ENCODE data around the gene ATG9B.
"Not testable (repeated sequence)": the region's sequence is repeated elsewhere in the genome, so short reads cannot be mapped to it uniquely, and the experiment has no call there.

The ATG9B gene

DNA sequence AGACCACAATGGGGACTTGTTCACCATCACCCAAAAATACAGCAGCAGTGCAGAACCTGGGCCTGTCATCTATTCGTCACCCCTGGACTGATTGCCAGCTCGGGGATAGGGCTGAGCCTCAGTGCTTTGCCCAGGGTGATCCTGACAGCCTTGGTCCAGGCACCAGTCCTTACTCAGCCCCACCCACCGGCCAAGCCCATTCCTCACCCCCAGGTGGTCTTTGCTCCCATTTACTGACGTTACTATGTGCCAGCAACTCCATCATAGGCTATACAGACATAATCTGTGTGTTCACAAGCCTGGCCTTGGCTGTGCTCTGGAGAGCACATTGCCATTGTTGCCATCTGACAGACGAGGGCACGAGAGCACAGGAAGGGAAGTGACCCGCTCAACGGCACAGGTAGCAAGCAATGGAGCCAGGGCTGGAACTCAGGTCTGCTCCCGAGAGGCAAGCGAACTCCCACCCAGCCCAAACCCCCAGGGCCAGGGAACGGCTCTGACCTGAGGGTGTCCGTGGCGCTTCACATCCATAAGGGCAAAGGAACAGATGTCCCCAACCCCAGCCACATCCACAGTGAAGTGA lies 6.8 kb downstream of the ATG9B start:
- DNase-seq (ENCODE audit: low read depth), result no peak

DNA sequence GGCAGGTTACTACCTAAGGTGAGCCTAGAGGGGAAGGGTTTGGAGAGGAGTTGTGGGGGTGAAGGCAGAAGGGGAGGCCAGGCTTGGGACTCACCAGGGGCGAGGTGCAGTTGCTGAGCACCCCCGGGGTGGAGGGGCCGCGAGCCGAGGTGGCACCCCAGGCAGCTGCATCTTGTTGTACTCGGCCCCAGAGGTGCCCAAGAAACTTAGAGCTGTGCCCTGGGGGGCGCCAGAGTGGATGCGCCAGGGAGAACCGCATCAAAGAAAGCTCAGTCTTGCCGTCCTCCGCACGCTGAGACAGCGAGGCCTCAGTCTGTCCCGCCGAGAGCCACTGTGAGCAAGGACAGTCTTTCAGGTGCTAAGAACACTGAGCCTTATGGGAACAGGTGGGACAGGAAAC lies 7.4 kb downstream of the ATG9B start:
- no peak for DNase-seq (ENCODE audit: low read depth)

DNA sequence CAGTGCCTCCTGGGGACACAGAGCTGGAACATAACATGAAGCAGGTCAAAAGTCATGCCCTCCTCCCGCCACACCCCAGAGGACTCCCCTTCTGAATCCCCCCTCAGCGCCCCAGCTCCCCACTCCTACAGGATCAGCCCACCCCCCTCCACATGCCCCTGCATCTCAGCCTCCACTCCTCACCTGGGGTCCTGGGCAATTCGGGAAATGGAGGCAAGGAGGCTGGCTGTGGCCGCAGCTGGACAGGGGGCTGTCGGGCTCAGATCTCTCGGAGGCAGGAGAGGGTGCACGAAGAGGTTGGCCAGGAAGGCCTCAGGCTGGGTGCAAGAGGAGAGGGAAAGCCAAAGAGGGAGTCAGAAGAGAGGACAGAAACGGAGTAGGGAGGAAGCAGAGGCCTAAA lies 7.8 kb downstream of the ATG9B start:
- no peak for DNase-seq (ENCODE audit: low read depth)

DNA sequence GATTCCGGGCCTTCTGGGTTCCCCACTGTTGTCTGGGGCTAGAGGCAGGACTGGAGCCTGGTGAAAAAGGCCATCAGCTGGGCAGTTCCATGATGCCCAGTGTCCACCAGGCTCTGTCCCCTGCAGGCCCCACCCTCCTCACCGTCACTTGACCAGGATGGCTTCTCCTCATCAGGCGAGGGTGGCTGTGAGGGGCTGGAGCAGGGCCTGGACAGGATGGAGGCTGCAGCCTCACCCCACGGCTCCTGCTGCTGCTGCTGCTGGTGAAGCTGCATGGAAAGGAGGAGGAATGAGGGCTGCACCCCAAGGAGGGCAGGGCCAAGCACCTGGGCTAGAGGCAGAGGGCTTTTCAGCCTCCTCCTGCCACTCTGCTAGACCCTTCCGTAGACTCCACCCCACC lies 8.3 kb downstream of the ATG9B start:
- DNase-seq (ENCODE audit: low read depth), result no peak

DNA sequence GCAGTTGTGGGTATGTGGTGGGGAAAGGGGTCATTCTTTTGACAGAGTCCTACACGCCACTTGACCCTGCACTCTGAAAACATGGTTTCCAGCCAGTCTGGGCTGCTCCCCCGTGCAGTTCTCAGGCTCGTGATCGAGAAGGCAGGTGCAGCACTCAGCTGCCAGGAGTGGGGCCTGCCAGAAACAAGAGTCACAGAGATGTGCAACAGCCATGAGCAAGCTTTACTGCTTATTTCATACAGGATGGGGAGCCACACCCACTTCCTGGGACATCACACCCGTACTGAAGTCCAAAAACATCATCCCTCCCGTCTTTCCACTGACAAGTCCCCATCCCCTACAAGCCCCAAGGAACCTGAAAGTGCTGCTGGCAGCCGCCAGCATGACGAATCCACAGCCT lies 9.3 kb downstream of the ATG9B start:
- DNase-seq (ENCODE audit: low read depth), result no peak

GRCh38 chr7:151013733-151014497 lies 10.4 kb downstream of the ATG9B start:
- DNase-seq (ENCODE audit: low read depth), result peak; percentile 80

DNA sequence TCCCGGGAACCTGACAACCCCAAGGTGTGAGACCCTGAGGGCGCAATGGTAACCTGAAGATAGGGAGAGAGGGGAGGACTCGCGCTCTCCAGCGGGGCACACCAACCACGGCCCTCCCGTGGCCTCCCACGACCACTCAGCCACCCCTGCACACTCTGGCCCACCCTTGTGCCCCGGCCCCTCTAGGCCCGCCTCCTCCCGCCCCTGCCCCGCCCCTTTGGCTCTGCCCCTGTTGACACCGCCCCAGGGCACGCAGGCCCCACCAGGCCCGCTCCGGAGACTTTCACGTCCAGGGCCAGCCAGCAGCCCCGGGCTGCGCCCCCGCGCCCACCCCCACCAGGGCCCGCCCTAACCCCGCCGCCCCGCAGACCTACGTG lies 10.9 kb downstream of the ATG9B start:
- no peak for DNase-seq (ENCODE audit: low read depth)

DNA sequence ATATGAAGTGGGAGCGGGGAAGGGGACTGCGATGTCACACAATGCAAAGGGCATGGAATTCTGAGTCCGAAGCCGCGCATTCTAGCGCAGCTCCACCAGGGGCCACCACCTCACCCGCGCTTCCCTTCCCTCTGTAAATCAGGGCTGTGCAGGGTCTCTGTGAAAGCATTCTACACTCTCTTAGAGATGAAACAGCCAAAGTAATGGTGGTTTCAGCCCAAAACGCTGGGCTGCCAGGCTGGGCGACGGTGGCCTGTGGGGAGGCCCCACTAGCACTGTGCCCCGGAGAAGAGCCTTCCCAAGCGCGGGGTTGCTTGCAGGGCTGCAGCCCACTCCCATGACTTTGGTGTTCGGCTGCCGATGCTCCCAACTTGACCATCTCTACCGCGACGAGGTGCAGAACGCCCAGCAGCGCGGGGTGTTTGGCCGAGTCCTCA lies 11.4 kb downstream of the ATG9B start:
- peak; percentile 19 for DNase-seq (ENCODE audit: low read depth)

DNA sequence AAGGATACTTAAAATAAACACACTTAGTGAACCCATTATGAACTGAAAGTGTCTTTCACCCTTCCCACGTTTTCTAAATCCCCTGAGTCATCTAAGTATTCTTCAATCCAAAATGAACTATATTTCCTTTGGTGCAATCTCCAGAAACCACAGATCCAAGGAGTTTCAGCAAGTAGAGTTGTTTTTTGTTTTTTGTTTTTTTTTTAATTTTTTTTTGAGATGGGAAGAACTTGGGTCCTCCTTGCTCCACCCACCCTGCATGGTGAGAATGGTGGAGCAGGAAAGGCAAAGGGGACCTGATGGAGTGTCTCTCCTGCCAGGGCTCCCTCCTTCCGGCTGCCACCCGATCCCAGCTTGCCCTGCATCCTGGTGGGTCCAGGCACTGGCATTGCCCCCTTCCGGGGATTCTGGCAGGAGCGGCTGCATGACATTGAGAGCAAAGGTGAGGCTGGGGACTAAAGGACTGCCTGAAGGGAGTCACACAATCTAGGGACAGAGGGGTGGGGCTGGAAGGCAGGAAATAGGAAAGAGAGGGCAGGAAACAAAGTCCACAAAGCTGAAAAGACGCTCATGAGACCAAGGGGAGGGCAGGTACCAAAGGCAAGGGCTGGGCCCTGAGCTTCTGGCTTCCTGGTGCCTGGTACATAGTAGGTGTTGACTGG lies 12.1 kb downstream of the ATG9B start:
- no peak for DNase-seq (ENCODE audit: low read depth)

DNA sequence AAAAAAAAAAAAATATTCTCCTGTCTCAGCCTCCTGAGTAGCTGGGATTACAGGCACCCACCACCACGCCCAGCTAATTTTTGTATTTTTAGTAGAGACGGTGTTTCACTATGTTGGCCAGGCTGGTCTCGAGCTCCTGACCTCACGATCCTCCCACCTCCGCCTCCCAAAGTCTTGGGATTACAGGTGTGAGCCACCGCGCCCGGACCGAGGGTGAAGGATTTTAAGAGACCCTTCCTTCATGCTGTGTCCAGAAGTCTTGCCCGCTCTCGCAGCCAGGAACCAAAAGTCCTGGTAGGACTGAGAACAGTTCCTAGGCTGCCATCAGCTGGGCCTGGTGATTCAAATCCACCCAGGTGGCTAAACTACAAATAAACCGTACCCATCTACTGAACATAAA lies 12.7 kb downstream of the ATG9B start:
- DNase-seq (ENCODE audit: low read depth), result not testable (repeated sequence)

DNA sequence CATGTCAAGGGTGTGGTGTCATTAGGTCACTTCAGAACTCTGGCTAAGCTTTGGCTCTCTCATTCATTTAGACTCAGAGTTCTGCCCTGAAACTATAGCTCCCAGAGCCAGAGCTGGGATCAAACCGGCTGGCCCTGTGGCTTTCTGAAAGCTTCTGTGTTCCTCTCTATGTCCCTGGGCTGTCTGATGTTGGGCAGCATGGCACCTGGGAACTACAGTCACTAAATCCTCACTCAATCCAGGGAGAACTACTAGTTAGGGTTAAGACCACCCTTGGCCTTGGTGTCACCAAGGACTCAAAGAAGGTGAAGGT lies 13.2 kb downstream of the ATG9B start:
- no peak for DNase-seq (ENCODE audit: low read depth)

DNA sequence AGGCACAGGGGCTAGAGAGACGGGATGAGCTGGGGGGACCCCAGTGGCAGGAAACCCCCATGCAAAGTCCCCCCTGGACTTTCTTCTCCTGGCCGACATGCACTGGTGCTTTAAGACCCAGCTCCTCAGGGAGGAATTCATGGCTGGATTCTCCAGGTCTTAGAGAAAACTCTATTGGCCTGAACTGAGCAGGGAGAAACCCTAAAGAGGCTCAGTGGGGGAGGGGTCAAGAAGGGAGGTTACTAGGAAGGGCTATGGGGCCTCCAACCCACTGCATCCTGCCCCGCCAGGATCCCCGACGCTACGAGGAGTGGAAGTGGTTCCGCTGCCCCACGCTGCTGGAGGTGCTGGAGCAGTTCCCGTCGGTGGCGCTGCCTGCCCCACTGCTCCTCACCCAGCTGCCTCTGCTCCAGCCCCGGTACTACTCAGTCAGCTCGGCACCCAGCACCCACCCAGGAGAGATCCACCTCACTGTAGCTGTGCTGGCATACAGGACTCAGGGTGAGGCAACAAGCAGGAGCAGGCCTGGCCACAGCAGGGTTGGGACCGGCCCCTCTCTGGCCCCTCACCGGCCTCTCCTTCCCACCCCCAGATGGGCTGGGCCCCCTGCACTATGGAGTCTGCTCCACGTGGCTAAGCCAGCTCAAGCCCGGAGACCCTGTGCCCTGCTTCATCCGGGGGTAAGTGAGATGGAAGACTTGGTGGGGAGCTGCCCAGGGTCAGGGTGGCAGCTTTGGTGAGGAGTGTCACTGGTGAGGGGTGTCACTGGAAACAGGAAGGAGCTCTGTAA lies 13.8 kb downstream of the ATG9B start:
- DNase-seq (ENCODE audit: low read depth), result no peak

GRCh38 chr7:151010037-151010306 lies 14.3 kb downstream of the ATG9B start:
- DNase-seq (ENCODE audit: low read depth), result no peak

GRCh38 chr7:151009327-151010036 lies 14.8 kb downstream of the ATG9B start:
- no peak for DNase-seq (ENCODE audit: low read depth)

GRCh38 chr7:151008511-151009323 lies 15.6 kb downstream of the ATG9B start:
- DNase-seq (ENCODE audit: low read depth), result no peak

DNA sequence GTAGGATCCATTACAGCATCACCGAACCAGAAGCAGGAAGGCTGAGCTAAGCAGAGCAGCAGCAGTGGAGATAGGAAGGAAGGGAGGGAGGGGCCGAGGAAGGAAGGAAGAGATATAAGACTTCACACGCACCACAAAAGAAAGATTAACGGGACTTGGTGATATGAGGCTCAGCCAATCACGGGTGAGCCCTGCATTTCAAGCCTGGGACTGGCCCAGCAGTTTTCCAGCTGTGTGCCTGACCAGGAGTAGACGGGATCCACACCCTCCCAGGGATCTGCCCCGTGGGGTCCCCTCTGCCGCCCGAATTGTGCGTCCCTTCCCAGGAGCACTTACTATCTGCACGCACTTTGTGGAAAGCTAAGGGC lies 16.2 kb downstream of the ATG9B start:
- no peak for DNase-seq (ENCODE audit: low read depth)

- no peak for DNase-seq (ENCODE audit: low read depth)
Observed at GRCh38 chr7:151007469-151007898, 16.8 kb downstream of the ATG9B start.

DNA sequence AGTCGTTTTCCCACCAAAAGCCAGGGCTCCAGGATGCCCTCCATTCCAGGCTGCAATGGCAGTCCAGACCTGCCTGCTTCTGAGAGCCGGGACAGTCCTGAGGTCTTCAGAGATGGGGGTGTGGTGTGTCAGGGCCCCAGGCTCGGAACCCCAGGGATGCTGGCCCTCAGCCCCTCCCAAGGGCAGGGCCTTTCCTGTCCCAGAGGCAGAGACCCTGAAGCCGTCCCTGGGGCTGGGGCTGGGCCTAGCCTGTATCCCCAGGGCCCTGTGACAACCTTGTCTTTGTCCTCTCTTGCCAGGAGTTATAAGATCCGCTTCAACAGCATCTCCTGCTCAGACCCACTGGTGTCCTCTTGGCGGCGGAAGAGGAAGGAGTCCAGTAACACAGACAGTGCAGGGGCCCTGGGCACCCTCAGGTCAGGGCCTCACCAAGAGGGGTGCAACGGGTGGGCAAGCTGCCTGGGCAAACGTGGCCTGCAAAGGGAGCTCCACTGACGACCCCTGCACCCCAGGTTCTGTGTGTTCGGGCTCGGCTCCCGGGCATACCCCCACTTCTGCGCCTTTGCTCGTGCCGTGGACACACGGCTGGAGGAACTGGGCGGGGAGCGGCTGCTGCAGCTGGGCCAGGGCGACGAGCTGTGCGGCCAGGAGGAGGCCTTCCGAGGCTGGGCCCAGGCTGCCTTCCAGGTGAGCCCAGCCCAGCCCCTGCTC lies 17.5 kb downstream of the ATG9B start:
- DNase-seq (ENCODE audit: low read depth), result no peak

- DNase-seq (ENCODE audit: low read depth), result no peak
Observed at GRCh38 chr7:151005566-151005965, 18.7 kb downstream of the ATG9B start.

DNA sequence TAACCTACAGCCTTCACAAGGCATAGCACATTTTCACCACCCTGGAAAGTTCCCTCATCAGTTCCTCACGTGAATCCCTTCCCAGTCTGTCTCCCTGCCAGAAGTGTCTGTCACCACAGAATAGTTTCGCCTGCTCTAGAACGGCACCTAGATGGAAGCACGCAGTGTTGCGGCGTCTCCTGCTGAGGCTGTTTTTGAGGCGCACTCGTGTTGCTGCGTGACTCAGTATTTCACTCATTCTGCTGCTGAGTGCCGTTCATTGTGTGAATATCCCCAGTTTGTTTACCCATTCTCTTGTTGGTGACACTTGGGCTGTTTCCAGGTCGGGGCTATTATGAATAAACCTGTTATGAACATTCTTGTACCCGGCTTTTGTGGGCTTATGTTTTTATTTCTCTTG lies 20.7 kb downstream of the ATG9B start:
- no peak for DNase-seq (ENCODE audit: low read depth)

GRCh38 chr7:151001546-151001945 lies 22.7 kb downstream of the ATG9B start:
- no peak for DNase-seq (ENCODE audit: low read depth)

All from fibroblast of gingiva (primary cell).